Measurements from ENCODE around the gene ASPSCR1. TPM values are rescaled to one million over a fixed set of nuclear protein-coding genes. Genes with fewer than 3 reads are reported as not detected.

The ASPSCR1 gene
- total and polyA plus RNA-seq, 2 of the 13 experiments (the other 11 are each of a cell fraction or from before 2014, with no cell fraction given), result 274 to 314 TPM

DNA sequence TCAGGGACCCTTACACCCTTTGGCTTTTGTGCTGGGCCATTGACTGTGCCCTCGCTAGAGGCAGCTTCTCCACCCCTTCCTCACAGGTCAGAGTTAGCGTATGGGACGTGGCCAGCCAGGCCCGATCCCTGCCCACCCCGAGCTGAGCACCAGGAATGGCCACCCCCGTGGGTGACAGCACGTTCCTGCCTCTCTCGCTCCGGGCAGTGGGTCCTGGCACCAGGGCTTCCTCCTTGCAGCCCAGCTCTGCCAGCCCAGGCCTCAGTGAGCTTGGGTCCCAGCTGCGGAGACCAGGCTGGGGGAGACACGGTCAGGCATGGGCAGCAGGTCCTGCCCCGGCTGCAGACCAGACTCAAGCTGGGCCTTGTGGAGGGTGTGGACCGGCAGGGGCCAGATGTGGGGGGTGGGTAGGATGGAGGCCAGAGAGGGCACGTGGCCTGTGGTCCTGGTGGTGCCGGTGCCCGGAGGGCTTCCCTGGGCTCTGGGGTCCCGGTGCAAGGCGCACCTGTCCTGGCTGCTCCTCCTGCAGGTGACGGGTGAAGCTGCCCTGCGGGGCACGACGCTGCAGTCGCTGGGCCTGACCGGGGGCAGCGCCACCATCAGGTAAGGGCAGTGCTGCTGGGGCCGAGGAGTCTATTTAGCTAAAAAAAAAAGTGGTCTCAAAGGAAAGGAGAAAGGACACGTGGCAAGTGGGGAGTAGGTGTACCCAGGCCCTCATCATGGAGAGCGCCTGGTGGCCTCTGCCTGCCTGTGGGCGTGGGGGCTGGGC is 18.2 kb downstream of the ASPSCR1 start (continued):
- TF ChIP-seq, protein P1, sequence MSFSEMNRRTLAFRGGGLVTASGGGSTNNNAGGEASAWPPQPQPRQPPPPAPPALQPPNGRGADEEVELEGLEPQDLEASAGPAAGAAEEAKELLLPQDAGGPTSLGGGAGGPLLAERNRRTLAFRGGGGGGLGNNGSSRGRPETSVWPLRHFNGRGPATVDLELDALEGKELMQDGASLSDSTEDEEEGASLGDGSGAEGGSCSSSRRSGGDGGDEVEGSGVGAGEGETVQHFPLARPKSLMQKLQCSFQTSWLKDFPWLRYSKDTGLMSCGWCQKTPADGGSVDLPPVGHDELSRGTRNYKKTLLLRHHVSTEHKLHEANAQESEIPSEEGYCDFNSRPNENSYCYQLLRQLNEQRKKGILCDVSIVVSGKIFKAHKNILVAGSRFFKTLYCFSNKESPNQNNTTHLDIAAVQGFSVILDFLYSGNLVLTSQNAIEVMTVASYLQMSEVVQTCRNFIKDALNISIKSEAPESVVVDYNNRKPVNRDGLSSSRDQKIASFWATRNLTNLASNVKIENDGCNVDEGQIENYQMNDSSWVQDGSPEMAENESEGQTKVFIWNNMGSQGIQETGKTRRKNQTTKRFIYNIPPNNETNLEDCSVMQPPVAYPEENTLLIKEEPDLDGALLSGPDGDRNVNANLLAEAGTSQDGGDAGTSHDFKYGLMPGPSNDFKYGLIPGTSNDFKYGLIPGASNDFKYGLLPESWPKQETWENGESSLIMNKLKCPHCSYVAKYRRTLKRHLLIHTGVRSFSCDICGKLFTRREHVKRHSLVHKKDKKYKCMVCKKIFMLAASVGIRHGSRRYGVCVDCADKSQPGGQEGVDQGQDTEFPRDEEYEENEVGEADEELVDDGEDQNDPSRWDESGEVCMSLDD (CRISPR knock-in tag; IDR thresholded peaks at IDR 0.05; ENCODE audit: borderline replicate concordance), result 0 out of 2 replicates have a peak, but pooled peaks have one; percentile 3
- TF ChIP-seq HNRNPL (IDR thresholded peaks at IDR 0.05; ENCODE audit: low read depth, low read length) (peak; percentile 98), GLI4 (CRISPR knock-in tag; IDR thresholded peaks at IDR 0.05; ENCODE audit: borderline replicate concordance) (peak; percentile 88; the same call in 1 of the 2 replicates), PPARG (CRISPR knock-in tag; conservative IDR thresholded peaks at IDR 0.05) (peak; percentile 10; the same call in 1 of the 2 replicates), PHF21A (CRISPR knock-in tag; IDR thresholded peaks at IDR 0.05) (no peak; the same call in 1 of the 2 replicates), HNF4G (IDR thresholded peaks at IDR 0.05; ENCODE audit: borderline replicate concordance, low read depth, low read length) (no peak), HNF4G (CRISPR knock-in tag; IDR thresholded peaks at IDR 0.05; ENCODE audit: borderline replicate concordance, low read depth) (peak; percentile 33; the same call in 1 of the 2 replicates), ZNF335 (CRISPR knock-in tag; IDR thresholded peaks at IDR 0.05) (no peak), NRL (CRISPR knock-in tag; IDR thresholded peaks at IDR 0.05; ENCODE audit: borderline replicate concordance) (peak; percentile 83), SAP130 (CRISPR knock-in tag; IDR thresholded peaks at IDR 0.05; ENCODE audit: low read depth) (peak; percentile 63), KDM5B (CRISPR knock-in tag; IDR thresholded peaks at IDR 0.05; ENCODE audit: borderline replicate concordance) (peak; percentile 74), TCF12 (IDR thresholded peaks at IDR 0.05) (no peak), TCF12 (CRISPR knock-in tag; IDR thresholded peaks at IDR 0.05) (no peak), MEIS2 (CRISPR knock-in tag; IDR thresholded peaks at IDR 0.05) (peak; percentile 45; the same call in 1 of the 2 replicates)
- TF ChIP-seq, protein P2, sequence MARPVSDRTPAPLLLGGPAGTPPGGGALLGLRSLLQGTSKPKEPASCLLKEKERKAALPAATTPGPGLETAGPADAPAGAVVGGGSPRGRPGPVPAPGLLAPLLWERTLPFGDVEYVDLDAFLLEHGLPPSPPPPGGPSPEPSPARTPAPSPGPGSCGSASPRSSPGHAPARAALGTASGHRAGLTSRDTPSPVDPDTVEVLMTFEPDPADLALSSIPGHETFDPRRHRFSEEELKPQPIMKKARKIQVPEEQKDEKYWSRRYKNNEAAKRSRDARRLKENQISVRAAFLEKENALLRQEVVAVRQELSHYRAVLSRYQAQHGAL (CRISPR knock-in tag; IDR thresholded peaks at IDR 0.05; ENCODE audit: not compliant biosample characterization), result peak; percentile 6
- TF ChIP-seq, protein P3, sequence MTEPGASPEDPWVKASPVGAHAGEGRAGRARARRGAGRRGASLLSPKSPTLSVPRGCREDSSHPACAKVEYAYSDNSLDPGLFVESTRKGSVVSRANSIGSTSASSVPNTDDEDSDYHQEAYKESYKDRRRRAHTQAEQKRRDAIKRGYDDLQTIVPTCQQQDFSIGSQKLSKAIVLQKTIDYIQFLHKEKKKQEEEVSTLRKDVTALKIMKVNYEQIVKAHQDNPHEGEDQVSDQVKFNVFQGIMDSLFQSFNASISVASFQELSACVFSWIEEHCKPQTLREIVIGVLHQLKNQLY (CRISPR knock-in tag; IDR thresholded peaks at IDR 0.05), result peak; percentile 59; the same call in 1 of the 2 replicates
- TF ChIP-seq, protein P4, sequence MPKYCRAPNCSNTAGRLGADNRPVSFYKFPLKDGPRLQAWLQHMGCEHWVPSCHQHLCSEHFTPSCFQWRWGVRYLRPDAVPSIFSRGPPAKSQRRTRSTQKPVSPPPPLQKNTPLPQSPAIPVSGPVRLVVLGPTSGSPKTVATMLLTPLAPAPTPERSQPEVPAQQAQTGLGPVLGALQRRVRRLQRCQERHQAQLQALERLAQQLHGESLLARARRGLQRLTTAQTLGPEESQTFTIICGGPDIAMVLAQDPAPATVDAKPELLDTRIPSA (CRISPR knock-in tag; IDR thresholded peaks at IDR 0.05; ENCODE audit: borderline replicate concordance), result no peak
- TF ChIP-seq, protein P5, sequence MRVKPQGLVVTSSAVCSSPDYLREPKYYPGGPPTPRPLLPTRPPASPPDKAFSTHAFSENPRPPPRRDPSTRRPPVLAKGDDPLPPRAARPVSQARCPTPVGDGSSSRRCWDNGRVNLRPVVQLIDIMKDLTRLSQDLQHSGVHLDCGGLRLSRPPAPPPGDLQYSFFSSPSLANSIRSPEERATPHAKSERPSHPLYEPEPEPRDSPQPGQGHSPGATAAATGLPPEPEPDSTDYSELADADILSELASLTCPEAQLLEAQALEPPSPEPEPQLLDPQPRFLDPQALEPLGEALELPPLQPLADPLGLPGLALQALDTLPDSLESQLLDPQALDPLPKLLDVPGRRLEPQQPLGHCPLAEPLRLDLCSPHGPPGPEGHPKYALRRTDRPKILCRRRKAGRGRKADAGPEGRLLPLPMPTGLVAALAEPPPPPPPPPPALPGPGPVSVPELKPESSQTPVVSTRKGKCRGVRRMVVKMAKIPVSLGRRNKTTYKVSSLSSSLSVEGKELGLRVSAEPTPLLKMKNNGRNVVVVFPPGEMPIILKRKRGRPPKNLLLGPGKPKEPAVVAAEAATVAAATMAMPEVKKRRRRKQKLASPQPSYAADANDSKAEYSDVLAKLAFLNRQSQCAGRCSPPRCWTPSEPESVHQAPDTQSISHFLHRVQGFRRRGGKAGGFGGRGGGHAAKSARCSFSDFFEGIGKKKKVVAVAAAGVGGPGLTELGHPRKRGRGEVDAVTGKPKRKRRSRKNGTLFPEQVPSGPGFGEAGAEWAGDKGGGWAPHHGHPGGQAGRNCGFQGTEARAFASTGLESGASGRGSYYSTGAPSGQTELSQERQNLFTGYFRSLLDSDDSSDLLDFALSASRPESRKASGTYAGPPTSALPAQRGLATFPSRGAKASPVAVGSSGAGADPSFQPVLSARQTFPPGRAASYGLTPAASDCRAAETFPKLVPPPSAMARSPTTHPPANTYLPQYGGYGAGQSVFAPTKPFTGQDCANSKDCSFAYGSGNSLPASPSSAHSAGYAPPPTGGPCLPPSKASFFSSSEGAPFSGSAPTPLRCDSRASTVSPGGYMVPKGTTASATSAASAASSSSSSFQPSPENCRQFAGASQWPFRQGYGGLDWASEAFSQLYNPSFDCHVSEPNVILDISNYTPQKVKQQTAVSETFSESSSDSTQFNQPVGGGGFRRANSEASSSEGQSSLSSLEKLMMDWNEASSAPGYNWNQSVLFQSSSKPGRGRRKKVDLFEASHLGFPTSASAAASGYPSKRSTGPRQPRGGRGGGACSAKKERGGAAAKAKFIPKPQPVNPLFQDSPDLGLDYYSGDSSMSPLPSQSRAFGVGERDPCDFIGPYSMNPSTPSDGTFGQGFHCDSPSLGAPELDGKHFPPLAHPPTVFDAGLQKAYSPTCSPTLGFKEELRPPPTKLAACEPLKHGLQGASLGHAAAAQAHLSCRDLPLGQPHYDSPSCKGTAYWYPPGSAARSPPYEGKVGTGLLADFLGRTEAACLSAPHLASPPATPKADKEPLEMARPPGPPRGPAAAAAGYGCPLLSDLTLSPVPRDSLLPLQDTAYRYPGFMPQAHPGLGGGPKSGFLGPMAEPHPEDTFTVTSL (CRISPR knock-in tag; IDR thresholded peaks at IDR 0.05; ENCODE audit: borderline replicate concordance), result 0 out of 2 replicates have a peak, but pooled peaks have one; percentile 22
